ENCODE results near the gene ABT1.
"Not testable (repeated sequence)": the region's sequence is repeated elsewhere in the genome, so short reads cannot be mapped to it uniquely, and the experiment has no call there.

Gene ABT1

GRCh38 chr6:26596579-26597388 lies at the start of gene ABT1:
ABT1 (plus strand) TSS chr6:26596953; CDS start chr6:26596983, 30 bp downstream.
- peak; percentile 89 to 95 (median 92) for DNase-seq (ENCODE audit: low read depth in 4 of 4, low spot score in 1 of 4)

DNA sequence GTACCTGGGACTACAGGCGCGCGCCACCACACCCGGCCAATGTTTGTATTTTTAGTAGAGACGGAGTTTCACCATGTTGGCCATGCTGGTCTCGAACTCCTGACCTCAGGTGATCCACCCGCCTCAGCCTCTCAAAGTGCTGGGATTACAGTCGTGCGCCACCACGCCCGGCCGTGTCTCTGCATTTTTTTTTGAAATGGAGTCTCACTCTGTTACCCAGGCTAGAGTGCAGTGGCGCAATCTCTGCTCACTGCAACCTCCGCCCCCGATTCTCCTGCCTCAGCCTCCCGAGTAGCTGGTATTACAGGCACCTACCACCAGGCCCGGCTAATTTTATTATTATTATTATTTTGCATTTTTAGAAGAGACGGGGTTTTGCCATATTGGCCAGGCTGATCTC lies 49.4 kb upstream of the ABT1 start:
- not testable (repeated sequence) for DNase-seq (ENCODE audit: low read depth in 4 of 4, low spot score in 1 of 4)

- no peak for DNase-seq (ENCODE audit: low read depth in 4 of 4, low spot score in 1 of 4)
Measured at GRCh38 chr6:26550250-26550993, 46.3 kb upstream of the ABT1 start.

DNA sequence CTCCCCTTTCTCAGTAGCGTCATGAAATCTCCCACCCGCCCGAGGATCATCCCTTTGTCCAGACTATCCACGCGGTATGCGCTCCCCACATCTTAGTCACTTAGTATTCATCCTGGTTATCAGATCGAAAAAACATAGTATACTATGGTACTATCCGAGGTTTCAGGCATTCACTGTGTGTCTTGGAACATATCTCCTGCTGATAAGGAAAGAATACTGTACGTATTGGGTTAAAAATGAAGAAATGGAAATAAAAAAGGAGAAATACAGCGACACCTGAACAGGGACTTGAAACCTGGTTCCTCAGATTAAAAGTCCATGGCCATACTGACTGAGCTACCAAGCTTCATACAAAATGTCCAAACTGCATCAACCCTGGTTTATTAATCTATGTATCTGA lies 44.5 kb upstream of the ABT1 start:
- DNase-seq (ENCODE audit: low read depth in 4 of 4, low spot score in 1 of 4) = no peak

GRCh38 chr6:26552640-26553188 lies 44.0 kb upstream of the ABT1 start:
- DNase-seq (ENCODE audit: low read depth in 4 of 4, low spot score in 1 of 4) = no peak

DNA sequence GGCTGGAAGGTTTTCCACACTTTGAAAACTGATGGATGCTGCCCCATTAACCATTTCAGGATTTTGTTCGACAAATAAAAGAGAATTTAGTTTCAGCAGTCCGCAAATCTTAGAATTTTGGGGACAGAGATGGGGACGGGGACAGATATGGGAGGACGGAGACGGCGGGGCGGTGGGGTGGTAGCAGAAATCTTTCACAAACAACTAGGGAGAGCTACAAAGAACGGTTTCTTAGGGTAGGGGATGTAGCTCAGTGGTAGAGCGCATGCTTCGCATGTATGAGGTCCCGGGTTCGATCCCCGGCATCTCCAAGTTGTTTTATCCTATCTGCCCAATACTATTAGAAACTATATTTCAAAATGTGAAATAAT lies 43.5 kb upstream of the ABT1 start:
- peak in 3 of 4 experiments; percentile 67 to 81 (median 74) for DNase-seq (ENCODE audit: low read depth in 4 of 4, low spot score in 1 of 4)

GRCh38 chr6:26553635-26554446 lies 42.9 kb upstream of the ABT1 start:
- DNase-seq (ENCODE audit: low read depth in 4 of 4, low spot score in 1 of 4) = peak in 3 of 4 experiments; percentile 63 to 80 (median 69)

DNA sequence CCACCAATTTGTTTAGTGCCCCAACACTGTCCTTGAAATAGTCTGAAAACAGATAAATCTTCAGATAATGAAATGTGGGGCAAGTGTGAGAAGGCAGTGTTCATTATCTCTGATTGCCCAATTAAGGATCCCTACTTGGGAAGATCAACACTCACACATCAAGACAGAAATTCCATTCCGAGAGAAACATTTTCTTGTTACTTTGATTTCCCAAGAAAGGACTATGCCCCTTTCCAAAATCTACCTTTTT lies 42.4 kb upstream of the ABT1 start:
- DNase-seq (ENCODE audit: low read depth in 4 of 4, low spot score in 1 of 4) = no peak

DNA sequence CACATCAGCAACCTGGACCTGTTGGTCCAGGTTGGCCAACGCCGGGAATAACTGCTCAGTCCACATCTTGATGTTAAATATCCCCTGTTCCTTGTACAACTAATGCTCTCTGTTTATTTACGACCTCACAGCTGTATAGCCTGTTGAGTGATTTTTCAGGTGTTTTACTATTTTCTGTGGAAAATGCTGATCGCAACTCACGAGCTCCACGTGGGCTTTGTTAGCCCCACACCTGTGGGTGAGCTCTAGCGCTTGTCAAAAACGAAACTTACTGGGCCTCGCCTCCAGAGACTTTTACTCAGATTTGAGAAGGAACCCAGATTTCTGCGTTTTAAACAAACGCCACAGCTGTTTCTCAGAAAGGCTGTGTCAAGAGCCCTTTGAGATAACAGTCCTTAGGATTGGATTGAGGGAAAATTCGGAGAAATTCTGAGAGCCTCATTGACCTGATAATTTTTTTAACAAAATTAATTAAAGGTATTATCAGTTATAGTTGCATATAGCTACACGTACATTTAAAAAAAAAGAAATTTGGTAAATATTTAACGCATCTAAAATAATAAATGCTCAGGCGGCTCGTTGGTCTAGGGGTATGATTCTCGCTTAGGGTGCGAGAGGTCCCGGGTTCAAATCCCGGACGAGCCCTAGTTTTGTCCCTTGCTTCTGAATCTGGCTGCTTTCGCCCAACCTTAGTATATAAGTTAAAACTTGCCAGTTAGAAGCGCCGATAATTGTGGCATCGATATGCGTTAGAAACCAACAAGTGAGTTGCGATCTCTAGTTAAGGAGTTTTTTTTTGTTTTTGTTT lies 41.9 kb upstream of the ABT1 start:
- DNase-seq (ENCODE audit: low read depth in 4 of 4, low spot score in 1 of 4) = no peak

GRCh38 chr6:26555505-26556262 lies 41.1 kb upstream of the ABT1 start:
- no peak for DNase-seq (ENCODE audit: low read depth in 4 of 4, low spot score in 1 of 4)

GRCh38 chr6:26556263-26557070 lies 40.3 kb upstream of the ABT1 start:
- no peak for DNase-seq (ENCODE audit: low read depth in 4 of 4, low spot score in 1 of 4)

GRCh38 chr6:26561533-26562466 lies 35.0 kb upstream of the ABT1 start:
- no peak for DNase-seq (ENCODE audit: low read depth in 4 of 4, low spot score in 1 of 4)

GRCh38 chr6:26563488-26563887 lies 33.3 kb upstream of the ABT1 start:
- DNase-seq (ENCODE audit: low read depth in 4 of 4, low spot score in 1 of 4) = no peak

DNA sequence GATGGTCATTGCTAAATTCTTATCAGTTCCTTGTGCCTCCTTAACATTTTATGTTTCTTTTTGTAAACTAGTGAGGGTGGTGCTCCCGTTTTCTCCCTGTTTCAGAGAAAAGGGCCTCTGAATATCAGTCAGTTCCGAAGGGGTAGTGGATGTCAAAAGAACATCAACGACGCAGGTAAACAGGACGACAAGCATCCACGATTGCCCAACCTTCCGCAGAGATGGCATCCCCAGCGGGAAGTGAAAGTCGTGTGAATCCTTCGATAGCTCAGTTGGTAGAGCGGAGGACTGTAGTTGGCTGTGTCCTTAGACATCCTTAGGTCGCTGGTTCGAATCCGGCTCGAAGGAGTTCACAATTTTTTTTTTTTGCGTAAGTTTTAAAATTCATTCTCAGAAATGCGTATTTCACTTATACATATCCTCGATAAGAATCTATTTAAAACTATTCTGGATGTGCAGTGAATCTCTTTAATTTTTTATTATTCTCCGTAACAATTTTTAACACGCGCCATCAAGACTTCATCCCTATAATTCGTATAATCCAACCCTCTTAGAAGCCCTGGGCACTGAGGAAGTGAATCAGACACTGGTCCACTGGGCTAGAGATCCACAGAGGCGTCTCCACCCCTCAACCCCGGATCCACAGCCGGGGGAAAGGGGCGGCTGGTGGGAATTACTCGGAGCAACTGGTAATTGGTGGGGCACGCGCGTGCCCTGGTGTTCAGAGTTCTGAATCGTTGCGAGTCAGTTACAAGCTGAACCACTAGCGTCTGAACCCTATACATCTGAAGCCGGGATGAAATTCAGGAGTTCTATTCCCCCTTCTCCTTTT lies 27.9 kb upstream of the ABT1 start:
- DNase-seq (ENCODE audit: low read depth in 4 of 4, low spot score in 1 of 4) = peak; percentile 88 to 100 (median 98)

DNA sequence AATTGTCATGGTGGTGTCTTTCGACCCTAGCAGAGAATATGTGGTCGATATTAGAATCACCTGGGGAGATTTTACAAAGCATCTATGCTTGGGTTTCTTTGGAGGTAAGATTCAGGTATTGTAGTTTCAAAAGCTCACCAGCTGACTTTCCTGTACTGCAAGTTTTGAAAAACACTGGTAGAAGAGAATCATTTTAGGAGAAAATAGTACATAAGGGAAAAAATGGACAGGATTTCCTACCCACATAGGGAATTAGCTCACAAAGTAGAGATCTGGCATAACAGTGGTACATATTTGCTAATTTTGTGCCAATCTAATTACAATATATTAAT lies 27.4 kb upstream of the ABT1 start:
- no peak for DNase-seq (ENCODE audit: low read depth in 4 of 4, low spot score in 1 of 4)

DNA sequence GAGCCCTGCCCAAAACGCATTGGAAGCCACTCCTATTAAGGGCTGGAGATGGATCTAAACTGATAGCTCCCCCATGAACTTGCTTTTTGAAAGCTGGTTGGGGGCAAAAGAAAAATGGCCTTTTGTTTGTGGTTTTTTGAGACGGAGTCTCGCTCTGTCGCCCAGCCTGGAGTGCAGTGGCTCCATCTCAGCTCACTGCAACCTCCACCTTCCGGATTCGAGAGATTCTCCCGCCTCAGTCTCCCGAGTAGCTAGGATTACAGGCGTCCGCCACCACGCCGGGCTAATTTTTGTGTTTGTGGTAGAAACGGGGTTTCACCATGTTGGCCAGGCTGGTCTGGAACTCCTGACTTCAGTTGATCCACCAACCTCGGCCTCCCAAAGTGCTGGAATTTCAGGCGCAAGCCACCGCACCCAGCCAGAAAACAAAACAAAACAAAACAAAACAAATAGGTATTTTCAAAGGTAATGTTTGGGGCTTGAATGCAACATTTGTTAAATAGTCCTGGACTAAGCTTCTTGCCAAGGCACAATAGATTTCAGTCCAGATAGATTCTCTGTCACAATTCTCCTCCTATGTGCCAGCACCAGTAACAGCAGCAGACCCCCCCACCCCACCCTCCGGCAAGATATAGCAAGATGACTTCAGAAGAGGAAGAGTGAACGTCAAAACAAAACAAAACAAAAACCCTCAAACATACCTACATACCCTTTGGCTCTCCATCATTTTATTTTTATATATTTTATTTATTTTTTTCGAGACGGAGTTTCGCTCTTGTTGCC lies 26.5 kb upstream of the ABT1 start:
- DNase-seq (ENCODE audit: low read depth in 4 of 4, low spot score in 1 of 4) = no peak

Data from stimulated activated CD4-positive, alpha-beta T cell treated with anti-CD3 and anti-CD28 coated beads, Interleukin-1b, Interleukin-23, amount 100 ng/mL, for 24 hours (primary cell).